Progenitor cell of endocrine pancreas (in vitro differentiated cells): ENCODE data around the gene SCUBE3. TPM values are rescaled to one million over a fixed set of nuclear protein-coding genes. Genes with fewer than 3 reads are reported as not detected.
A peak's percentile ranks its signal among the peaks of the same experiment; 100 is the strongest.

Experiments used
- DNase-seq: peaks from one replicate; pipeline ENCODE4 v3.0.0; 2021; ENCODE audit warnings: low spot score; ENCODE audit not compliant: unreplicated experiment
- H3K27ac Mint-ChIP-seq: 2 replicates; pipeline ENCODE4 v1.8.0; 2021; ENCODE audit warnings: mild to moderate bottlenecking, moderate library complexity, mixed read lengths
- H3K27me3 Mint-ChIP-seq: 2 replicates; pipeline ENCODE4 v1.8.0; 2021; ENCODE audit warnings: mixed read lengths
- H3K36me3 Mint-ChIP-seq: 2 replicates; pipeline ENCODE4 v1.8.0; 2022; ENCODE audit warnings: mixed read lengths; ENCODE audit not compliant: insufficient read depth
- H3K4me1 Mint-ChIP-seq: 2 replicates; pipeline ENCODE4 v1.8.0; 2021; ENCODE audit warnings: low read depth, mixed read lengths
- H3K4me3 Mint-ChIP-seq: 2 replicates; pipeline ENCODE4 v1.8.0; 2021; ENCODE audit warnings: low read depth, mild to moderate bottlenecking, moderate library complexity, mixed read lengths
- H3K9me3 Mint-ChIP-seq: 2 replicates; pipeline ENCODE4 v1.8.0; 2021; ENCODE audit warnings: low read depth, mixed read lengths
- CTCF ChIP-seq: fragments of 200-600 bp; sonication (generic); IDR thresholded peaks from one replicate; pipeline ENCODE4 v1.5.0; 2021; ENCODE audit warnings: antibody characterized with exemption, mild to moderate bottlenecking; ENCODE audit not compliant: unreplicated experiment
- total RNA-seq: library from RNA; stranded (reverse); gene quantifications from 2 replicates; pipeline ENCODE4 v1.2.1, GENCODE V29; 2021

The SCUBE3 gene
- total RNA-seq, 1 donor from 2014 or later, result 31.1 TPM

- Mint-ChIP-seq H3K27ac (peak overlapping the region; percentile 63), H3K4me1 (peaks cover 5% of the 10 kb centered on the region), H3K4me3 (no peak overlapping the region), H3K27me3 (peaks cover 30% of the 10 kb centered on the region), H3K9me3 (no peaks in the 10 kb centered on the region), H3K36me3 (no peaks in the 10 kb centered on the region)
- no peak for TF ChIP-seq CTCF
- no peak for DNase-seq
Observed at GRCh38 chr6:35185302-35185681, 28.5 kb upstream of the SCUBE3 start.

- no peak for TF ChIP-seq CTCF
- Mint-ChIP-seq H3K4me3 (no peak overlapping the region), H3K4me1 (peaks cover 5% of the 10 kb centered on the region), H3K36me3 (no peaks in the 10 kb centered on the region), H3K27ac (no peak overlapping the region), H3K9me3 (no peaks in the 10 kb centered on the region), H3K27me3 (peaks cover 30% of the 10 kb centered on the region)
- no peak for DNase-seq
Observed at GRCh38 chr6:35185971-35186370, 27.8 kb upstream of the SCUBE3 start.

GRCh38 chr6:35186571-35186970, 27.2 kb upstream of the SCUBE3 start:
- Mint-ChIP-seq H3K4me3 (no peak overlapping the region), H3K9me3 (no peaks in the 10 kb centered on the region), H3K27me3 (peaks cover 24% of the 10 kb centered on the region), H3K4me1 (peaks cover 5% of the 10 kb centered on the region), H3K36me3 (no peaks in the 10 kb centered on the region), H3K27ac (no peak overlapping the region)
- no peak for DNase-seq
- TF ChIP-seq CTCF, result no peak

GRCh38 chr6:35188886-35189285, 24.9 kb upstream of the SCUBE3 start:
- Mint-ChIP-seq H3K4me3 (no peak overlapping the region), H3K27me3 (peaks cover 19% of the 10 kb centered on the region), H3K27ac (no peak overlapping the region), H3K9me3 (no peaks in the 10 kb centered on the region), H3K36me3 (no peaks in the 10 kb centered on the region), H3K4me1 (peaks cover 5% of the 10 kb centered on the region)
- DNase-seq, result no peak
- no peak for TF ChIP-seq CTCF

- Mint-ChIP-seq H3K4me1 (no peaks in the 10 kb centered on the region), H3K4me3 (no peak overlapping the region), H3K27me3 (peaks cover 20% of the 10 kb centered on the region), H3K36me3 (no peaks in the 10 kb centered on the region), H3K9me3 (no peaks in the 10 kb centered on the region), H3K27ac (no peak overlapping the region)
- no peak for DNase-seq
- no peak for TF ChIP-seq CTCF
Observed at GRCh38 chr6:35190306-35190705, 23.4 kb upstream of the SCUBE3 start.

GRCh38 chr6:35191889-35192288, 21.9 kb upstream of the SCUBE3 start:
- DNase-seq, result no peak
- Mint-ChIP-seq H3K4me1 (no peaks in the 10 kb centered on the region), H3K36me3 (no peaks in the 10 kb centered on the region), H3K9me3 (peaks cover under 1% of the 10 kb centered on the region), H3K27ac (no peak overlapping the region), H3K27me3 (peaks cover 20% of the 10 kb centered on the region), H3K4me3 (no peak overlapping the region)
- TF ChIP-seq CTCF, result no peak
